C4-2B (cell line): Measurements from ENCODE around the gene GGT6.

Experiments used
- CTCF ChIP-seq: fragments of 450-650 bp; conservative IDR thresholded peaks from 2 replicates; pipeline ENCODE4 v1.5.1; 2017; ENCODE audit warnings: mild to moderate bottlenecking
- ZFX ChIP-seq: fragments of 450-650 bp; IDR thresholded peaks from 2 replicates; pipeline ENCODE4 v1.6.1; 2017

- TF ChIP-seq CTCF (no peak), ZFX (no peak)
Measured at GRCh38 chr17:4607773-4608187, 47.4 kb upstream of the GGT6 start.
